Stimulated activated CD8-positive, alpha-beta memory T cell treated with anti-CD3 and anti-CD28 coated beads, Interleukin-4, amount 100 ng/mL, for 4 hours (primary cell): ENCODE results near the gene PHF14.

Experiments
- DNase-seq, 2 donors: peaks; one replicate each; pipeline ENCODE4 v3.0.0-alpha.2; 2020; ENCODE audit warnings: low read depth in 2 of 2, low spot score in 1 of 2

Gene PHF14

DNA sequence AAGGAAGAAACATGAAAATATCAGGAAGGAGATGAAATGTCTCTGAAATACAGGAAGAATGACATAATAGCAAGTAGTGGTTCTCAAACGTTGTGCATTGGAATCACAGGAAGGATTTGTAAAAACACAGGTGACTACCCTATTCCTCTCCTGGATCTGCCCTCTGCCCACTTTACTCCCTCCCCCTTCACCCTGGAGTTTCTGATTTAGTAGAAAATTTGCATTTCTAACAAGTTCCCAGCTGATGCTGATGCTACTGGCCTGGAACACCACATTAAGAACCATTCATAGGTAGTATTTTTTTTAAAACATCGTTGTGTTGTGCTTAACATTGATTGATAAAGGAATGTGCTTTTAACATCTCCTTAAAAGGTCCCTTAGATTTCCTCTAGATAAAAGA, 130.9 kb downstream of the PHF14 start:
- DNase-seq: no peak

DNA sequence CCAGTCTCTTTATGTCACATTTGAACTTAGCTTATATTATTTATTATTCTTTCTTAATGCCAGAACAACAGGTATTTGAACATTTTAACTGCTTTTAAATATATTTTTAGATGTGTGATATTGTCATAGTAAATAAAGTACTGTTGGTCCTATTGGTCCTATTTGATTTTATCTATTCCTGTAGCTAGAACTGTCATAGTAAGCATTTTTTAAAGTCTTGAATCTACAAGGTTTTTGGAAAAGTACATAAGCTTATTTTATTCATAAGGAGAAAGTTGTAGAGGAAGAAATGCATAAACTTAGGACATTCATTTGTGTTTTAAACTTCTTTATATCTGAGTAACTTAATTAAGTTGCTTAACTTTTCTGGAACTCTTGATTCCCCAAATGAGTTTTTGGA, 136.0 kb downstream of the PHF14 start:
- no peak for DNase-seq

DNA sequence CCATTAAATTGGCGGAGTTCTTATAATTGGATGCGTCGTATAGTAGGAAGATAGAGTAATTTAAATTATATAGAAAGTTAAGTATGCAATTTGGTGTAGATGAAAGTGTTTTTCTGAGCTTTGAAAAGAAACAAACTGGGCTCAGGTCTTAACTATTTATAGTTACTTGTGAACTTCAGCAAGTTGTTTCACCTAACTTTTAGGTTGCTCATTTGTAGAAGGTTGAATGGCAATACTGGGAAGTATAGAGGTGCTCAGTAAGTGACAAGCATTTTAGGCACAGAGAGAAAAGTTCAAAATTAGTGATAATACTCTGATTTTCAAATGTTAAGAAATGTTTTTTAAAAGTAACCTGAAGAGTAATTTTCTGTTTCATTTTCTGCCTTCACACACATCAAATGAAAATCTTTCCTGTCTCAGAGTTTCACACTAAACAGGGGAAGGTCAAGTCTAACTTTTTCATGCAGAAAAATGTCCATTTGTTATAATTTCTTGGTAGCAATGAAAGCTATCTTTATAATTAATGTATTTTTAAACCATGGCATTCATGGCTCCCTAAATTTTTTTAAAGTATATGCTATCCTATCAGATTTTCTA, 146.5 kb downstream of the PHF14 start:
- no peak for DNase-seq

DNA sequence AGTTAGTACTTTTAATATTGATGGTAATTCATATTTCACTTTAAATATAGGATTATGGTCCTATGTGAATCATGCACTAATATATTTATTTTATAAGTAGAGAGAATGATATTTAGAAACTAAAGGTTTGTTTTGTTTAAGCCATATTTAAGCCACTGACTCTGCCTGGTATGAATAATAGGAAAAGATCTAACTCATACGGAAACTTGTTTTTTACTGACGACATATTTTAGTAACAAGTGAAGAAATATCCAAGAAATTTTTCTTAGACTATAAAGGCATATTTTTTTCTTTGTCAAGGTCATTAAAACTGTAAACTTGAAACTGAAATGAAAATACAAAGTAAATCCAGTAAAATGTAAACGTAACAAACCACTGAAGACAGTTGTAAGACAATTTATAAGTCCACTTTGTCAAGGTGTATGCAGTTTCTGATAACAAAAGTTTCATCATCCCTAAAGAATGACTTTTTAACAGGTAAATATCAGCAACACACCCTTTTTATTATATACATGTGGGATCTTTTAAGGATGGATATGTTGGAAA, 147.1 kb downstream of the PHF14 start:
- no peak for DNase-seq

DNA sequence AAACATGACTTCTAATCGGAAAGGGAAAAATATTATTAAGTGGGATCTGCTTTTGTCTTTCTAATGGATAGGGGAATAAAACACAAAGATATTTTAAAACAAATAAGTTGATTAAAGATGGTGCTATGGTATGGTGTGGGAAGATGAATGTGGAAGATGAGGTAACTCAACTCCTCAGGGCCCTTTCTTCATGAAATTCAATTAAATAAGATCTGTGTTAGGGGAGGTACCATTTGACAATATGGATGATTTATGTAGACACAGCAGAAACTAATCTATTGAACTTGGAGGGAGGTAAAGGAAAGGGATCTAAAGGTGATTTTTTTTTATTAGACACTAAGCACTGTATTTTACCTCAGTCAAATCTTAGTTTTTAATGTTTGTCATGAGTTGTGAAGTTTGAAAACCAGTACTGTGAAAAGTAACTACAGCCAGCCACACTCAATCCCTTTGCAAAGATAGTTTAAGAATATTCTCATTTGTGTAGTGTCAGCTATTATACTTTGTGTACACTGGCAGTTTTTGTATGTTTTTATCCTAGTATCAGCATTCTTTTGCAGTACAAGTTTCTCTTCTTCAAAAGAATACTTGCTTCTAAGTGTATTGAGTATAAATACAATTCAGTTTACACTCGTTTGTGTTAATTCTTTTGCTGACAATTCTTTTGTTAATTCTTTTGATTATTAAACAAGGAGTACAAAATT, 151.3 kb downstream of the PHF14 start:
- no peak for DNase-seq

DNA sequence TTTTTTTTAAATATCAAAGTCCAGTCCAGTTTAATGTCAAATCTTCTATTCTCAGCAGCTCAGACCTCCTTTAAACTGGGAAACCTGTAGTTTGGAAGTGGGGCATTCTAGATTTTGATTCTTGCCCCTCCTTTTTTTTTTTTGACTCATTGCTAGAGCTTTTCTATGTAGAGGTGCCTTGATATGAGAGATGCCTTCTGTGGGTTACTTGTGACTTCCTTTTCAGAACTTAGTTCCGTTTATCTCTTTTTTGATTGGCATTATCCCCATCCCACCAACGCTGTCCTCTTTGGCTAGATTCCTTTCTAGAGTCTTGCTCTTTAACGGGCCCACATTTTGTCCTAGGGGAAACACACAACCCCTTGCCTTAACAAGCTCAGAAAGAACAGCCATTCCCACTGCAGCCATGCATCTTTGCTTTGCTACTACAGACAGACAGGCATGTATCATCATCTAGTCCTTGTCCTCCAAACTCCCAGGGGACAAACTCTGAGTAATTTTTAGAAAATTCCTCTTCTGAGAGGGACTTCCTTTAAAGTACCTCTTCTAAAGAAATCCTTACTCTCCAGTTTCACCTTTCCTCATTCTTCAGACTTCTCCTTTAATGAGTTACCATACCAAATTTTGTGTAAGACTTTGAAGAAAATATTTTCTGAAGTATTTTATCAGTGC, 153.6 kb downstream of the PHF14 start:
- no peak for DNase-seq

DNA sequence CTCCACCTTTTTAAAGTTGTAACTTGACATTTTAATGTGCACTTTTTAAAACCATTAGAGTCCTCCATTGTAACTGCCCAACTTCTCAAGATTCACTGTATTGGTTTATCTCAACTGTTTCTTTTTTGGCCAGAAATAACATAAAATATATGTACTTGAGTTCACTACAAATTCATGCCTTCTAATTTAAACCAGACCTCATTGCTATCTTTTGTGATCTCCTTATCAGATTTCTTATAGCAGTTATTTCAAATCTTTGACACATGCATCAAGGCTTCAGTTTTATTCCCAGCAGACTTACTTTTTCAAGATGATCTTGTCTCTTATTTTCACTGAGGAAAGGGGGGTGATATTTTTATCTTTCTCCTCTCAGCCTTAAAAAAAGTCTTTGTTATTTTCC, 154.3 kb downstream of the PHF14 start:
- no peak for DNase-seq

DNA sequence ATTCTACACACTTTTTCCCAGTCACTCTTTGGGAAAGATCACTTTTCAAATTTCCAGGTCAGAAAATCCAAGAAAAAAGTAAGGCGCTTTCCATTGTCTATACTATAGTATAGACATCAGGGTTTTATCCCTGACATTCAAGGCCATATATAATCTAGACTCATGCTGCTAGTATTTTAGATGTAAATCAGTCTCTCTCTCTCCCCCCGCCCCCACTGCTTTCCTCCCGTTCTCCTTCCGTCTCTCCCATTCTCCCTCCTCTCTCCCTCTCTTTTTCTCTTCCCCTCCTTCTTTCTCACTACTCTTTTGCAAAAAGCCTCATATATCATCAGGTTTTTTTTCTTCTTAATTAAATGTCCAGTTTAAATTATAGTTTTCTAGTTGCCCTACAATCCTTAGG, 154.8 kb downstream of the PHF14 start:
- DNase-seq: no peak

DNA sequence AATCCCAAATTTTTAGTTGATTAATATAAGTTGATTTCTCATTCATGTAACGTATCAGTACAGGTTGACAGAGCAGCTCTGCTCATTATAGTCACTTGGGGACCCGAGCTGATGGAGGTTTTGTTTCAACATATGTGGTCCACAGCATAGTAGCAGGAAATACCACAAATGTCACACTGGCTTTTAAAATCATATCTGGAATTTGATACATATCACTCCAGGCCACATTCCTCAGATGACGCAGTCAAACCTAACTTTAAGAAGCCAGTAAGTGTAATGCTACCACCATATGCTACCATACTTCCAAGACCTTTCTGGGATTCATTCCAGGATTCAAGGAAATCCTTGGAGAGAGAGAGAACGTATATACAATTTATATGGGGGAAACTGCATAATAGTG, 156.3 kb downstream of the PHF14 start:
- DNase-seq: no peak

DNA sequence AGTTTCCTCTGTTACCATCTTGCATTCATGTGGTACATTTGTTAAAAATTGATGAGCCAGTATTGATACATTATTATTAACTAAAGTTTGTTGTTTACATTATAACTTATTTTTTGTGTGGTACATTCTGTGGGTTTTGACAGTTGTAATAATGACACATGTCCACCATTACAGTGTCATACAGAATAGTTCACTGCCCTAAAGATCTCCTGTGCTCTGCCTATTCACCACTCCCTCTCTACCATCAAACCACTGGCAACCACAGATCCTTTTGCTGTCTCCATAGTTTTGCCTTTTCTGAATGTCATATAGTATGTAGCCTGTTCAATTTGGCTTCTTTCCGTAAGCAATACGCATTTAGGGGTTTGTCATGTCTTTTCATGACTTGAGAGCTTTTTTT, 156.9 kb downstream of the PHF14 start:
- DNase-seq: no peak

DNA sequence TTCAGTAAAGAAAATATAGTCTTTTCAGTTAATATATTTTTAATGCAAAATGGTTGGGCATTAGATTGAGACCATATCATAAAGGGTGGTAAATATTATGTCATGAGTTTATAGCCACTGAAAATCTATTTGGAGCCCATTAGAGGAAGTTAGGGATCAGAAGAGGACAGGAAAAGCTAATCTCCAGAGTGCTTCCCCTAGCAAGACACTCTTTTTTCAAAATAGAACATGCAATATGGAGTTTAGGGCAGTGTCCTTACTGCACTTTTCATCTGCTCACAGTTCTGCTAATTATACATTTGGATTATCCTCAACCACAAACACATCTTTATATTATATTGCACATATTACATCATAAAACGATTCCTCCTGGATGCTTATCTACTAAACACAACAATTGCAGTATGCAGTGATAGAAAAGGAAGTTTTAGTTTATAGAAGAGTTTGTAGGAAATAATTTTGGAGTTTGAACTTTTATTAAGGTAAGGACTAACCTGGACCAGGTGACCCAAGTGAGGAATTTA, 159.8 kb downstream of the PHF14 start:
- DNase-seq: no peak

DNA sequence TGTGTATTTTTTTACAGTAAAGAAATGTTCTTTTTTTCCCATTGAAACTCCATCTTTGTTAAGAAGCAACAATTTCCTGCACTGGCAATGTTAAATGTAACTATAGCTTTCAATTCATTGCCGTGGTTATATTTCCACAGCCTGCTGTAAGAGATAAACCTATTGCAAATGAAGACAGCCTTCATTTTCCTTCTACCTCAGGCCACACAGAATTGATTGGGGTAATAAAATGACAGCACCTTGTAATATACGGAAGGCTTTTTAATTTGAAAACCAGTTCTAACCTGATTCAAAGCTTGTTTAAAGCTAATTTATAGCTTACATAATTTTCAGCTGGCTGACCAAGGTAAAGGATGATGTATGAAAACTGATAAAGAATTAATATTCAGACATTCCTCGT, 161.9 kb downstream of the PHF14 start:
- no peak for DNase-seq

DNA sequence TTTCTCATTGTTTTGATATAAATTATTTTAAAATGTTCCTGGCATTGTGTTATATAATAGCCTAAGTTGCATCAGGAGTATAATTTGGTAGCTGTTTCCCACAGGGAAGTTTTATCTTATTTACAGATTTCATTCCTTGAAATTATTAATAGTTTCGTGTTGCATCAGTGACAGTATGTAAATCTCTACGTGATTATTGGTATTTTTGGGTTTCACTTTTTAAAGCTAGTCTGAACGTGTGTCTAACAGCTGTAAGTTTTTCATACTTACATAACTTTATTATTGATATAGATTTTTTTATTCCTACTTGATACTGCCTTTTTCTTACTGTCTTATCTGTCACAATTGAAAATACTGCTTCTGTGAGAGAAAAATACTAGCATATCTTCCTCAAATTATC, 167.9 kb downstream of the PHF14 start:
- no peak for DNase-seq

DNA sequence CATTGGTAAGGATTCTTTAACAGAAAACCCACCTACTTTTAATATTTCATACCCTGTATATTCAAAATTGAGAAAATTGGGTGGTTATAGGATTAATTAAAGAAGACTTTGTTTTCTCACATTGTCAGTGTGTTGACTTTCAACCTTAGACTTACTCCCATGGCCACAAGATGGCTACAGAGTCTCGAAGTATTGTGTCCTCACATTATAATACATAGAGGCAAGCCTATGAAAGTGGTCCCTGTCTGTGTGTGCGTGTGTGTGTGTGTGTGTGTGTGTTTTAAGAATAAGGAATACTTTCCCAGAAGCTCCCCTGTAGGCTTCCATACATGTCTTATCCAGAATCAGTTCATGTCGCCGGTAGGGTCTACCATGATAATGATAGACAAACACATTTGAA, 180.0 kb downstream of the PHF14 start:
- no peak for DNase-seq

DNA sequence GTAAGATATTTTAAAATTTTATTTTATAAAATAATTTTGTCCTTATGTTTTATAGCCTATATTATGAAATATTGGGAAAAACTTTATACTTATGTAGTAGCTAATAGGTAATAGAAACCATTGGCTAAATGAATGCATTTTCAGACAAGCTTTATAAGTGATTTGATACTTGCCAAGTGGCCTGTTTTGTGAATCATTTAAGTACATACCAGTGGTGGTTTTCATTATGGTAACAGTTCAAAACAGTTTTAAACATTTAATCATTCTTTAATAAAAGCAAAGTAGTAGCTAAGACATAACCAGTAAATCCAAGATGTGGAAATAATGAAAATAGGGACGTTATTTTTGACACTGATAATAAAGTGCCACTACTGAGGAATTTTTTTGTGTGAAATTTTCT, 182.2 kb downstream of the PHF14 start:
- DNase-seq: no peak

DNA sequence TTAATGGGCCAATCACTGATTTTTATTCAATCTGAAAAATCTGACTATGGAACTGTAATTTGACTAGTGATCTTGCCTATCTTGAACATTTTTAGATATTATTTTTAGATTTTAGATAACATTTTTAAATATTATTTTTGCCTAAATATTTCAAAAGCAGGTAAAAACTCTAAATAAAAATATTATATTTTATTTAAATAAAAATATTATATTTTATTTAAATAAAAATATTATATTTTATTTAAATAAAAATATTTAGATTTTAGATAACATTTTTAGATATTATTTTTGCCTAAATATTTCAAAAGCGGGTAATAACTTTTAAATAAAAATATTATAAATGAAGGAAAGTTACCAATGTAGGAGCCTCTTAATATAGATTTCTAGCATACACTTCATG, 187.8 kb downstream of the PHF14 start:
- no peak for DNase-seq

DNA sequence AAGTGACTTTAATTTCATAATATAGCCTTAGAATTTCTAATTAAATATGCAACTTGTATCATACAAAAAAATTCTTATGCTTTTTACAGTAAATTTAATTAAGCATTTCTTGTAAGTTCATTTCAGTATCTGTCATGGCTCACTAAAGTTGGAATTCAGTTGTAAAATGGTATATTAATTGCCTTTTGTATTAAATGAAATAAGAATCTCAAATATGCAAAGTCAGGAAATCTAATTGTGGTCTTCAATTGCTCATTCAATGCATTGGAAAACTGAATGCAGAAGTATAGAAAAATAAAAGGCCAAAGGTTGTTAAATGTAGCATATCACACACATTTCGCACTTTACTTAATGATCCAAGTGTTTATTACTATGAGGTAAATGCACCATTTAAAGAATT, 189.5 kb downstream of the PHF14 start:
- no peak for DNase-seq

DNA sequence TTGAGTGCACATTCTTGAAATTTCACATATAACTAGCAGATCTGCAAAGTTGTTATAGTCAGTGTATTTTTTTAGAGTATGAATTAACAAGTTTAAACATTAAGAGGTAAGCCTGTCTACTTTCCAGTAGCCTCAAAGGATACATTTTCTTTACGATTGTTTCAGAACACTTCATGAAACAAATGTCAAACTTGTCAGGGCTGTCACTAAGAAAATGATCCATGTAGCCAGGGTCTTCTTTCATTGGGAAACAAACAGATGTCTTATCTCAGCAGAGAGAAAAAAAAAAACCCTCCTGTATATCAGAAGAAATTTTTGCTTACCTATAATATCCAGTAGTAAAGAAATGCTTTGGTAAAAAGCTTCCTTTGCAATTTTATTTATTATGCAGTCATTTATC, 192.4 kb downstream of the PHF14 start:
- no peak for DNase-seq

DNA sequence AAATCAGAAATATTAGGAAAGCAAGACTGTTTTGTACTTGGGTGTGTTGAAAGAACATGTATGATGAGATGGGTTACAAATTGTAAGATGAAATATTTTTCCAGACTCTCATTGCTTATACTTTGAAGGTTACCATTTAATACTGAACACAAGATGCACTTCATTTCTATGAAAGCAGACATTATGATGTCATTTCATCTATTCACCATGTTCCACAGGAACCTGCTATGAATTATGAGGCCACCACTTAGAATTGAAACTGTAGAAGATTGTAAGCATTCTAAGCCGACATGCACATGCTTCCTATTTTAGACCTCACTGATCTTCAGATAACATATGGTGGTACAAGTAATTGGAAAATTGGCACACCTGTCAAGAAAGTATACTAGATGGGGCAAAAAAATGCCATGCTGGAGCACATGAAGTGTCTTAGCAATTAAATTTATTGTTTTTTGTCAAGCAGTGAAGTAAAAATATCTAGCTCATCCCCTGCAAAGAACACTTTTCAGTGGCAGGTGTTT, 195.0 kb downstream of the PHF14 start:
- no peak for DNase-seq

DNA sequence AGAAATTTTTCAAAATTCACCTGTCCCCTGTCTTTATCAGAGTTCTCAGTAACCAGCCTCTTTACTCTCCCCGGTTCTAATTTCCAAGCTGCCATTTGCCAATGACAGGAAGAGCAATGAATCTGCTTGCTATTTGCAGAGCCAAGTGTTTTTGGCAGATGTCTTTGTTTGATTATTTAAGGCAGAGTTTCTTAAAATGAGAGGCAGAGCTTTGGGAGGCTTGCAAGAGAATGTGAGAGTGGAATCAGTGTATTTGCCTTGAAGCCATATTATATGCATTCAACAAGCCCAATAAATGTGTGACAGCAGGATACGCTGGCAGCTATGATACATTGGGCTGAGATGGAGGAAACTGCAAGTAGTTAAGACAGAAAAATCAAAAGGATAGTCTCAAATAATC, 196.5 kb downstream of the PHF14 start:
- no peak for DNase-seq

DNA sequence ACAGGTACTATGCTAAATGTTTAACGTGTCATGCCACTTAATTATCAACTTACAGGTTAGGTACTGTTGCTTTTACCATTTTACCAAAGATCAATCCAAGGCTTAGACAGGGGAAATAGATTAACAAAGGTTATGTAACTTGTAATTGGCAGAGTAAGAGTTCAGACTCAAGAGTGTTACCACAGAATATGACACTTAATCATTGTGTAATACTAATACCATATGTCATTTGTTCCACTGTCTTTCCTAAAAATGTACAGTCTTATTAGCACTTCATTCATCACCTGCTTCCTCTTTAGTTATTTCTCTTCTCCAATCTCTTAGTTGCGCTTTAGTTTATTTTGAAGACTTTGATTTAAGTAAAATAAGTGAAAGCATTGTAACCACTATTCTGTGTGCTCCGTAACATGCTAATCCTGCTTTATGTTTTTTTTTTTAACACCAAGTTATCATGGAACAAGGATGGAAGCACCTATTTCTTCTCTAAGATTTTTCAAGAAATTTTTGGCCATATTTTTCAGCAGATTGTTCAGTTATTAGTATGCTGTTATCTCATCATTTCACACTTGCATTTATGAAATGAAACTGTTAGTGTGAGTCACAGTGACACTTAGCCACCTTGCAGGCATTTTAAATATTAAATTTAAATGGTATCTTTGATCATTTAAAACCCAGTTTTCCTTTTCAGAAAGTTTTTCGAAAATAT, 197.3 kb downstream of the PHF14 start:
- DNase-seq: no peak
